Esophagus squamous epithelium (tissue), 4 donors: ENCODE data around the gene FBXL17.

Experiments used
- POLR2A ChIP-seq, 4 donors: fragments of 450-650 bp; IDR thresholded peaks; one replicate each; pipeline ENCODE4 v1.6.1; 2017; ENCODE audit warnings: antibody characterized with exemption in 4 of 4, mild to moderate bottlenecking in 4 of 4, moderate library complexity in 3 of 4
- TF ChIP-seq, protein P1 (sequence below), 6 experiments: fragments of 450-650 bp in 4 of 6; fragments of 200-600 bp in 2 of 6; sonication (generic) in 2 of 6; IDR thresholded peaks; one replicate each; pipeline ENCODE4 v1.5.1; 2016 to 2019; ENCODE audit warnings: antibody characterized with exemption in 6 of 6, mild to moderate bottlenecking in 4 of 6, moderate library complexity in 4 of 6

DNA sequence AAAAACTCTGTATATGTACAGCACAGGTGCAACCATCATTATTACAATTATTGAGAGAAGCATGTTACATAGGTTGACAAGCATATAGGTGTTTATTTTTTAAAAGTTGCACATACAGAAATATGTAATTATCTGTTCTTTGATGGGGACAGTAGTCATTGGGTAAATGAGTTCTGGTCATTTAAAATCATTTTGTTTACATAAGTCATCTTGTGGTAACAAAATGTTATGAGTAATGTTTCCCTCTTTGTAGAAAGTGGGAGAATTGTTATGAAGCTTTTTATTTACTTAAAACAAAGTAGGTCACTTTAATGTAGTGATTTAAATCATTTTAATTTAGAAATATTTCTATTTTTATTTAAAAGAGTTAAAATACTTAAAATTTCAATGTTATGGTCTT lies 33.8 kb upstream of the FBXL17 start:
- TF ChIP-seq, protein P1, sequence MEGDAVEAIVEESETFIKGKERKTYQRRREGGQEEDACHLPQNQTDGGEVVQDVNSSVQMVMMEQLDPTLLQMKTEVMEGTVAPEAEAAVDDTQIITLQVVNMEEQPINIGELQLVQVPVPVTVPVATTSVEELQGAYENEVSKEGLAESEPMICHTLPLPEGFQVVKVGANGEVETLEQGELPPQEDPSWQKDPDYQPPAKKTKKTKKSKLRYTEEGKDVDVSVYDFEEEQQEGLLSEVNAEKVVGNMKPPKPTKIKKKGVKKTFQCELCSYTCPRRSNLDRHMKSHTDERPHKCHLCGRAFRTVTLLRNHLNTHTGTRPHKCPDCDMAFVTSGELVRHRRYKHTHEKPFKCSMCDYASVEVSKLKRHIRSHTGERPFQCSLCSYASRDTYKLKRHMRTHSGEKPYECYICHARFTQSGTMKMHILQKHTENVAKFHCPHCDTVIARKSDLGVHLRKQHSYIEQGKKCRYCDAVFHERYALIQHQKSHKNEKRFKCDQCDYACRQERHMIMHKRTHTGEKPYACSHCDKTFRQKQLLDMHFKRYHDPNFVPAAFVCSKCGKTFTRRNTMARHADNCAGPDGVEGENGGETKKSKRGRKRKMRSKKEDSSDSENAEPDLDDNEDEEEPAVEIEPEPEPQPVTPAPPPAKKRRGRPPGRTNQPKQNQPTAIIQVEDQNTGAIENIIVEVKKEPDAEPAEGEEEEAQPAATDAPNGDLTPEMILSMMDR (IDR thresholded peaks at IDR 0.05): no peak
- no peak for TF ChIP-seq POLR2A (IDR thresholded peaks at IDR 0.05)
